GM06990 (cell line): Measurements from ENCODE around the gene ZBTB7C.

Experiments
- DNase-seq: peaks from one replicate; pipeline ENCODE4 v3.0.0-alpha.2; 2011; ENCODE audit not compliant: insufficient read length; ENCODE audit errors: extremely low read depth
- H3K27me3 ChIP-seq: replicated peaks from 2 replicates; pipeline ENCODE4 v1.6.0; 2011; ENCODE audit warnings: low read length; ENCODE audit not compliant: control insufficient read depth, insufficient read depth
- H3K36me3 ChIP-seq: 2 replicates; pipeline ENCODE4 v1.5.1; 2011; ENCODE audit warnings: low read length; ENCODE audit not compliant: control insufficient read depth, insufficient read depth
- H3K4me3 ChIP-seq: replicated peaks from 2 replicates; pipeline ENCODE4 v1.5.1; 2011; ENCODE audit warnings: low read depth, mild to moderate bottlenecking, control low read depth, low read length
- TF ChIP-seq, protein P1 (sequence below): IDR thresholded peaks from 2 replicates; pipeline ENCODE4 v1.5.1; 2011; ENCODE audit warnings: low read length, control low read depth, mild to moderate bottlenecking, inconsistent platforms; ENCODE audit not compliant: insufficient read depth, poor library complexity, severe bottlenecking

ZBTB7C gene

DNA sequence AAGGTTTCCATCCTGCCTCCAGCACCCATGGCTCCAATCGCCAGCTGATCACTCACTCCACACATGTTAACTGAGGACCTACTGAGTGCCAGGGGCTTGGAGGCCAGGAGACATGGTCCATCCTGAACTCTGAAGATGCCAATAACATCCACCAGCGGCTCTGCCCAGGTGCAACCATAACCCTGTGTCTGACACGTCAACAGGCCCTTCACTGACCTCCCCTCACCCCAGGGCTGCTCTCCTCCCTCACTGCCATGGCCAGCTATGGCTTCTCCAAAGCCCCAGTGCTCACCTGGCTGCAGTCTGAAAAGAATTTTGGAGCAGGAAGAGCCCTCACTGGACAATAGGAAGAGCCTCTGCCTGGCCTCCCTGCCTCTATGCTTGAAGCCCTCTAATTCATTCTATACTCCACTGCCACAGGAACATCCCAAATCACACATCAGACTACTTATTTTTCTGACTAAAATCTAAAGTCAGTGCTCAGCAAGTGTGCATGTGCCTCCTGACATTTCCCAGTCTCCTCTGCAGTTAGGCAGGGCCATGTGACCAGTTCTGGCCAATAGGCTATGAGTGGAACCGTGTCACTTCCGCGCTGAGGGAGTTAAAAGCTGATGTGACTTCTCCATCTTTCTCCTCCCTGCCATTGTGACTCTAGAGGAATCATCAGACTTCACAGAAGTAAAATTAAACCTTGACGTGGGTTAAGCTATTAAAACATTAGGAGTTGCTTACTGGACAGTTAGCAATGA lies 37.2 kb downstream of the ZBTB7C start:
- Histone ChIP-seq H3K27me3 (no peaks in the 10 kb centered on the region; the same call in 1 of the 2 replicates), H3K36me3 (no peaks in the 10 kb centered on the region), H3K4me3 (no peak overlapping the region)
- no peak for DNase-seq
- TF ChIP-seq, protein P1, sequence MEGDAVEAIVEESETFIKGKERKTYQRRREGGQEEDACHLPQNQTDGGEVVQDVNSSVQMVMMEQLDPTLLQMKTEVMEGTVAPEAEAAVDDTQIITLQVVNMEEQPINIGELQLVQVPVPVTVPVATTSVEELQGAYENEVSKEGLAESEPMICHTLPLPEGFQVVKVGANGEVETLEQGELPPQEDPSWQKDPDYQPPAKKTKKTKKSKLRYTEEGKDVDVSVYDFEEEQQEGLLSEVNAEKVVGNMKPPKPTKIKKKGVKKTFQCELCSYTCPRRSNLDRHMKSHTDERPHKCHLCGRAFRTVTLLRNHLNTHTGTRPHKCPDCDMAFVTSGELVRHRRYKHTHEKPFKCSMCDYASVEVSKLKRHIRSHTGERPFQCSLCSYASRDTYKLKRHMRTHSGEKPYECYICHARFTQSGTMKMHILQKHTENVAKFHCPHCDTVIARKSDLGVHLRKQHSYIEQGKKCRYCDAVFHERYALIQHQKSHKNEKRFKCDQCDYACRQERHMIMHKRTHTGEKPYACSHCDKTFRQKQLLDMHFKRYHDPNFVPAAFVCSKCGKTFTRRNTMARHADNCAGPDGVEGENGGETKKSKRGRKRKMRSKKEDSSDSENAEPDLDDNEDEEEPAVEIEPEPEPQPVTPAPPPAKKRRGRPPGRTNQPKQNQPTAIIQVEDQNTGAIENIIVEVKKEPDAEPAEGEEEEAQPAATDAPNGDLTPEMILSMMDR: no peak

DNA sequence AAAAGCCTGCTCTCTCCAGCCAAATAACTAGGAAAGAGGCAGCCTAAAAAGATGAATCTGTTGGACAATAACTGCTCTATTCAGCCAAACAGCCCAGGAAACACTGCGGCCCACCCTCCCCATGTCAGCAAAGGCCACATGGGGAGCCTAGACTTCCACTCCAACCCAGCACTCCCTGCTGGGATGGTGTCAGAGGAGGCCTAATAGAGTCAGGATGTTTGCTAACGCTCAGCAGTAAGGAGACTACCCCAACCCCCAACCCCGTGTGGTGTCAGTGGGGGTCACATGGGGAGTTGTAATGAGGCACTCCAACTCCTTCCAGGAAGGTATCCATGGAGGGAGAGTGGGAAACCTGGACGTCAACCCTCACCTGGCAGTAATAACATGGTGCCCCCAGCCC lies 41.6 kb downstream of the ZBTB7C start:
- no peak for DNase-seq
- TF ChIP-seq, protein P1: no peak
- Histone ChIP-seq H3K4me3 (no peak overlapping the region), H3K36me3 (no peaks in the 10 kb centered on the region), H3K27me3 (no peaks in the 10 kb centered on the region)

- no peak overlapping the region for H3K4me3 ChIP-seq
- TF ChIP-seq, protein P1: no peak
- no peaks in the 10 kb centered on the region for H3K36me3 ChIP-seq
- no peaks in the 10 kb centered on the region for H3K27me3 ChIP-seq
- DNase-seq: no peak
These were observed 43.2 kb downstream of the ZBTB7C start for GRCh38 chr18:48365965-48366364.

DNA sequence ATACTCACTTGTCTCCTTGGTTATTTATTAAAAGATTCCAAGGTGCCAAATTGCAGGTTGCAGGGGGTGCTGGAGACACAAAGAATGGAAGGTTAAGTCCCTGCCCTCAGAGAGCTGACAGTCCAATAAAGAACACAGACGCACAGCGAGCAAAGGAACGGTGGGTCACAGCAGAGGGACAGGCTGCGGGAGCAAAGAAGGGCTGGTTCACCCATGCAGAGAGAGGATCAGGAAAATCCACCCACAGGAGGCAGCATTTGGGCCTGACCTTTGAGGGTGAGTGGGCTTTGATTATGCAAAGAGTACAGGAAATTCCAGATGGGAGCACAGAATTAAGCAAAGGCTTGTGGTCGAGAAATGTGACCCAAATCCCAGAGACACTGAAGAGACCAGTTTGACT lies 45.0 kb downstream of the ZBTB7C start:
- DNase-seq: no peak
- Histone ChIP-seq H3K4me3 (no peak overlapping the region), H3K27me3 (no peaks in the 10 kb centered on the region), H3K36me3 (no peaks in the 10 kb centered on the region)
- TF ChIP-seq, protein P1: no peak

- Histone ChIP-seq H3K27me3 (no peaks in the 10 kb centered on the region), H3K4me3 (no peak overlapping the region), H3K36me3 (no peaks in the 10 kb centered on the region)
- TF ChIP-seq, protein P1: no peak
- DNase-seq: no peak
These were observed 46.0 kb downstream of the ZBTB7C start for GRCh38 chr18:48363175-48363574.

DNA sequence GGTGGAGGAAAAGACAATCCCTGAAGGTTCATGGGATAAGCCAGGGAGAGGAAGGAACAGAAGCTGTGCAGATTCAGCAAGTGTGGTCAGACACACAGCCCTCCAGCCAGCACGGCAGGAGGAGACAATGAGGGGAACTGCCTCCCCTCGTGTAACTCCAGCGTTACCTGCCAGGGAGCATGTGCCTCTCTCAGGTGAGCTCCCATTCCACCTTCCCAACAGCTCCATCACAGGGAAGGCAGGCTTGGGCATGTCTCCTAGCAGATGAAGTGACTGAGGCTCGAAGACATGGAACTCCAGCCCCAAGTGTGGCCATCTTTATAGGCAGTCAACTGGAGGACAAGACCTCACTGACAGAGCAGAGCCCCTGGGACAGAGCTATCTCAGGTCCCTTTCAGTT lies 47.4 kb downstream of the ZBTB7C start:
- Histone ChIP-seq H3K36me3 (no peaks in the 10 kb centered on the region), H3K4me3 (no peak overlapping the region), H3K27me3 (no peaks in the 10 kb centered on the region)
- DNase-seq: no peak
- TF ChIP-seq, protein P1: no peak
